Measurements from ENCODE around the gene NSD2.
A peak's percentile ranks its signal among the peaks of the same experiment; 100 is the strongest.

NSD2 gene

GRCh38 chr4:1864076-1865008 is 6.9 kb upstream of the NSD2 start:
- no peak overlapping the region for H3K4me3 ChIP-seq (ENCODE audit: insufficient read depth, low read depth, low read length, poor library complexity, severe bottlenecking)
- no peak for DNase-seq
- H3K9me3 ChIP-seq (ENCODE audit: control insufficient read depth, low read length), result no peaks in the 10 kb centered on the region
- H3K4me1 ChIP-seq (ENCODE audit: control insufficient read depth, insufficient read depth, low read length, poor library complexity, severe bottlenecking), result peaks cover 11% of the 10 kb centered on the region
- H3K27me3 ChIP-seq (replicated peaks; ENCODE audit: control insufficient read depth, insufficient read depth, low read length, poor library complexity, severe bottlenecking), result no peaks in the 10 kb centered on the region
- no peak overlapping the region for H3K27ac ChIP-seq (ENCODE audit: insufficient read depth, low read length, poor library complexity, severe bottlenecking)
- no peaks in the 10 kb centered on the region for H3K36me3 ChIP-seq (ENCODE audit: control insufficient read depth, insufficient read depth, low read length)

- H3K4me3 ChIP-seq (ENCODE audit: insufficient read depth, low read depth, low read length, poor library complexity, severe bottlenecking), result no peak overlapping the region
- no peaks in the 10 kb centered on the region for H3K27me3 ChIP-seq (replicated peaks; ENCODE audit: control insufficient read depth, insufficient read depth, low read length, poor library complexity, severe bottlenecking)
- no peak overlapping the region for H3K27ac ChIP-seq (ENCODE audit: insufficient read depth, low read length, poor library complexity, severe bottlenecking)
Observed at GRCh38 chr4:1866189-1866661, 5.0 kb upstream of the NSD2 start.

GRCh38 chr4:1868293-1868692 is 2.9 kb upstream of the NSD2 start:
- no peaks in the 10 kb centered on the region for H3K36me3 ChIP-seq (ENCODE audit: control insufficient read depth, insufficient read depth, low read length)
- H3K9me3 ChIP-seq (ENCODE audit: control insufficient read depth, low read length), result no peaks in the 10 kb centered on the region
- H3K27me3 ChIP-seq (replicated peaks; ENCODE audit: control insufficient read depth, insufficient read depth, low read length, poor library complexity, severe bottlenecking), result no peaks in the 10 kb centered on the region
- DNase-seq, result no peak
- no peak overlapping the region for H3K4me3 ChIP-seq (ENCODE audit: insufficient read depth, low read depth, low read length, poor library complexity, severe bottlenecking)
- H3K27ac ChIP-seq (ENCODE audit: insufficient read depth, low read length, poor library complexity, severe bottlenecking), result no peak overlapping the region
- H3K4me1 ChIP-seq (ENCODE audit: control insufficient read depth, insufficient read depth, low read length, poor library complexity, severe bottlenecking), result peaks cover 13% of the 10 kb centered on the region

More at GRCh38 chr4:1866189-1866661, 5.0 kb upstream of the NSD2 start:
- H3K36me3 ChIP-seq (ENCODE audit: control insufficient read depth, insufficient read depth, low read length), result no peaks in the 10 kb centered on the region
- H3K4me1 ChIP-seq (ENCODE audit: control insufficient read depth, insufficient read depth, low read length, poor library complexity, severe bottlenecking), result peaks cover 15% of the 10 kb centered on the region
- no peaks in the 10 kb centered on the region for H3K9me3 ChIP-seq (ENCODE audit: control insufficient read depth, low read length)
- DNase-seq, result no peak

GRCh38 chr4:1868912-1869311 is 2.3 kb upstream of the NSD2 start:
- no peaks in the 10 kb centered on the region for H3K9me3 ChIP-seq (ENCODE audit: control insufficient read depth, low read length)
- no peaks in the 10 kb centered on the region for H3K36me3 ChIP-seq (ENCODE audit: control insufficient read depth, insufficient read depth, low read length)
- H3K4me1 ChIP-seq (ENCODE audit: control insufficient read depth, insufficient read depth, low read length, poor library complexity, severe bottlenecking), result peaks cover 18% of the 10 kb centered on the region
- no peaks in the 10 kb centered on the region for H3K27me3 ChIP-seq (replicated peaks; ENCODE audit: control insufficient read depth, insufficient read depth, low read length, poor library complexity, severe bottlenecking)
- no peak for DNase-seq
- H3K27ac ChIP-seq (ENCODE audit: insufficient read depth, low read length, poor library complexity, severe bottlenecking), result no peak overlapping the region
- H3K4me3 ChIP-seq (ENCODE audit: insufficient read depth, low read depth, low read length, poor library complexity, severe bottlenecking), result no peak overlapping the region

- Histone ChIP-seq H3K36me3 (ENCODE audit: control insufficient read depth, insufficient read depth, low read length) (no peaks in the 10 kb centered on the region), H3K9me3 (ENCODE audit: control insufficient read depth, low read length) (no peaks in the 10 kb centered on the region), H3K27me3 (replicated peaks; ENCODE audit: control insufficient read depth, insufficient read depth, low read length, poor library complexity, severe bottlenecking) (no peaks in the 10 kb centered on the region), H3K27ac (ENCODE audit: insufficient read depth, low read length, poor library complexity, severe bottlenecking) (peak overlapping the region; percentile 90), H3K4me3 (ENCODE audit: insufficient read depth, low read depth, low read length, poor library complexity, severe bottlenecking) (peak overlapping the region; percentile 85), H3K4me1 (ENCODE audit: control insufficient read depth, insufficient read depth, low read length, poor library complexity, severe bottlenecking) (peaks cover 18% of the 10 kb centered on the region)
- DNase-seq, result no peak
Observed at GRCh38 chr4:1869530-1870327, 1.5 kb upstream of the NSD2 start.

- Histone ChIP-seq H3K4me1 (ENCODE audit: control insufficient read depth, insufficient read depth, low read length, poor library complexity, severe bottlenecking) (peaks cover 18% of the 10 kb centered on the region), H3K4me3 (ENCODE audit: insufficient read depth, low read depth, low read length, poor library complexity, severe bottlenecking) (peak overlapping the region; percentile 85), H3K9me3 (ENCODE audit: control insufficient read depth, low read length) (no peaks in the 10 kb centered on the region), H3K36me3 (ENCODE audit: control insufficient read depth, insufficient read depth, low read length) (no peaks in the 10 kb centered on the region), H3K27me3 (replicated peaks; ENCODE audit: control insufficient read depth, insufficient read depth, low read length, poor library complexity, severe bottlenecking) (no peaks in the 10 kb centered on the region), H3K27ac (ENCODE audit: insufficient read depth, low read length, poor library complexity, severe bottlenecking) (peak overlapping the region; percentile 90)
- DNase-seq, result peak; percentile 73 to 84 (median 77)
Observed at GRCh38 chr4:1870328-1870577, 940 bp upstream of the NSD2 start.

GRCh38 chr4:1871471-1872021 is 353 bp downstream of the NSD2 start:
- H3K27ac ChIP-seq (ENCODE audit: insufficient read depth, low read length, poor library complexity, severe bottlenecking), result peak overlapping the region; percentile 74
- no peaks in the 10 kb centered on the region for H3K27me3 ChIP-seq (replicated peaks; ENCODE audit: control insufficient read depth, insufficient read depth, low read length, poor library complexity, severe bottlenecking)
- no peak for DNase-seq
- H3K36me3 ChIP-seq (ENCODE audit: control insufficient read depth, insufficient read depth, low read length), result no peaks in the 10 kb centered on the region
- no peaks in the 10 kb centered on the region for H3K9me3 ChIP-seq (ENCODE audit: control insufficient read depth, low read length)
- H3K4me3 ChIP-seq (ENCODE audit: insufficient read depth, low read depth, low read length, poor library complexity, severe bottlenecking), result peak overlapping the region; percentile 68
- H3K4me1 ChIP-seq (ENCODE audit: control insufficient read depth, insufficient read depth, low read length, poor library complexity, severe bottlenecking), result peaks cover 18% of the 10 kb centered on the region

GRCh38 chr4:1872870-1873269 is 1.7 kb downstream of the NSD2 start:
- H3K4me1 ChIP-seq (ENCODE audit: control insufficient read depth, insufficient read depth, low read length, poor library complexity, severe bottlenecking), result peaks cover 18% of the 10 kb centered on the region
- H3K4me3 ChIP-seq (ENCODE audit: insufficient read depth, low read depth, low read length, poor library complexity, severe bottlenecking), result peak overlapping the region; percentile 6
- no peaks in the 10 kb centered on the region for H3K27me3 ChIP-seq (replicated peaks; ENCODE audit: control insufficient read depth, insufficient read depth, low read length, poor library complexity, severe bottlenecking)
- H3K27ac ChIP-seq (ENCODE audit: insufficient read depth, low read length, poor library complexity, severe bottlenecking), result peak overlapping the region; percentile 18
- no peaks in the 10 kb centered on the region for H3K36me3 ChIP-seq (ENCODE audit: control insufficient read depth, insufficient read depth, low read length)
- no peaks in the 10 kb centered on the region for H3K9me3 ChIP-seq (ENCODE audit: control insufficient read depth, low read length)
- DNase-seq, result no peak

- no peak for DNase-seq
- peak overlapping the region; percentile 6 for H3K4me3 ChIP-seq (ENCODE audit: insufficient read depth, low read depth, low read length, poor library complexity, severe bottlenecking)
- peaks cover 18% of the 10 kb centered on the region for H3K4me1 ChIP-seq (ENCODE audit: control insufficient read depth, insufficient read depth, low read length, poor library complexity, severe bottlenecking)
- no peaks in the 10 kb centered on the region for H3K9me3 ChIP-seq (ENCODE audit: control insufficient read depth, low read length)
- H3K36me3 ChIP-seq (ENCODE audit: control insufficient read depth, insufficient read depth, low read length), result no peaks in the 10 kb centered on the region
- no peak overlapping the region for H3K27ac ChIP-seq (ENCODE audit: insufficient read depth, low read length, poor library complexity, severe bottlenecking)
- H3K27me3 ChIP-seq (replicated peaks; ENCODE audit: control insufficient read depth, insufficient read depth, low read length, poor library complexity, severe bottlenecking), result no peaks in the 10 kb centered on the region
Observed at GRCh38 chr4:1873291-1873690, 2.1 kb downstream of the NSD2 start.

GRCh38 chr4:1873776-1874175 is 2.6 kb downstream of the NSD2 start:
- H3K36me3 ChIP-seq (ENCODE audit: control insufficient read depth, insufficient read depth, low read length), result no peaks in the 10 kb centered on the region
- H3K4me1 ChIP-seq (ENCODE audit: control insufficient read depth, insufficient read depth, low read length, poor library complexity, severe bottlenecking), result peaks cover 18% of the 10 kb centered on the region
- H3K27ac ChIP-seq (ENCODE audit: insufficient read depth, low read length, poor library complexity, severe bottlenecking), result no peak overlapping the region
- no peaks in the 10 kb centered on the region for H3K9me3 ChIP-seq (ENCODE audit: control insufficient read depth, low read length)
- no peaks in the 10 kb centered on the region for H3K27me3 ChIP-seq (replicated peaks; ENCODE audit: control insufficient read depth, insufficient read depth, low read length, poor library complexity, severe bottlenecking)
- DNase-seq, result no peak
- H3K4me3 ChIP-seq (ENCODE audit: insufficient read depth, low read depth, low read length, poor library complexity, severe bottlenecking), result no peak overlapping the region
